ENCODE data around the gene DPF1. TPM values are rescaled to one million over a fixed set of nuclear protein-coding genes. Genes with fewer than 3 reads are reported as not detected.

Gene DPF1
- total and polyA plus RNA-seq, 2 donors from 2014 or later = not detected

- no peak for TF ChIP-seq CTCF (IDR thresholded peaks at IDR 0.05; ENCODE audit: borderline replicate concordance, extremely low read depth, insufficient read depth)
- Histone ChIP-seq H3K9ac (ENCODE audit: low read length in 3 of 3) (no peak overlapping the region), H3K4me3 (ENCODE audit: low read length in 3 of 3) (no peak overlapping the region), H3K4me1 (ENCODE audit: control insufficient read depth in 2 of 3, insufficient read depth in 2 of 3, low read depth in 1 of 3, low read length in 3 of 3) (no peaks in the 10 kb centered on the region), H3K27ac (ENCODE audit: low read depth in 2 of 2, low read length in 2 of 2) (no peak overlapping the region), H3K9me3 (ENCODE audit: control insufficient read depth in 2 of 3, insufficient read depth in 1 of 3, low read length in 3 of 3) (peaks cover 0 to 7% (median 0%) of the 10 kb centered on the region in 3 donors), H3K36me3 (ENCODE audit: control insufficient read depth in 2 of 3, insufficient read depth in 3 of 3, low read length in 3 of 3) (peaks cover 3 to 32% (median 20%) of the 10 kb centered on the region in 3 donors), H3K27me3 (ENCODE audit: control insufficient read depth, insufficient read depth, low read length) (no peaks in the 10 kb centered on the region)
- FAIRE-seq (no peak), DNase-seq (no peak)
- intact Hi-C loops (cut with DNase I) = no loop called here
These were observed 59.5 kb downstream of the DPF1 start for GRCh38 chr19:38164526-38164925.

- DNase-seq = no peak
- FAIRE-seq = no peak
- H3K9me3 ChIP-seq (ENCODE audit: control insufficient read depth in 2 of 3, insufficient read depth in 1 of 3, low read length in 3 of 3) = peaks cover 0 to 7% (median 0%) of the 10 kb centered on the region in 3 donors
- H3K4me1 ChIP-seq (ENCODE audit: control insufficient read depth in 2 of 3, insufficient read depth in 2 of 3, low read depth in 1 of 3, low read length in 3 of 3) = no peaks in the 10 kb centered on the region
- TF ChIP-seq CTCF (IDR thresholded peaks at IDR 0.05; ENCODE audit: borderline replicate concordance, extremely low read depth, insufficient read depth) = no peak
- H3K36me3 ChIP-seq (ENCODE audit: control insufficient read depth in 2 of 3, insufficient read depth in 3 of 3, low read length in 3 of 3) = peaks cover 3 to 32% (median 16%) of the 10 kb centered on the region in 3 donors
- H3K27ac ChIP-seq (ENCODE audit: low read depth in 2 of 2, low read length in 2 of 2) = no peak overlapping the region
- intact Hi-C loops (cut with DNase I) = no loop called here
- H3K9ac ChIP-seq (ENCODE audit: low read length in 3 of 3) = no peak overlapping the region
- no peaks in the 10 kb centered on the region for H3K27me3 ChIP-seq (ENCODE audit: control insufficient read depth, insufficient read depth, low read length)
- no peak overlapping the region for H3K4me3 ChIP-seq (ENCODE audit: low read length in 3 of 3)
These were observed 60.4 kb downstream of the DPF1 start for GRCh38 chr19:38163419-38164290.

DNA sequence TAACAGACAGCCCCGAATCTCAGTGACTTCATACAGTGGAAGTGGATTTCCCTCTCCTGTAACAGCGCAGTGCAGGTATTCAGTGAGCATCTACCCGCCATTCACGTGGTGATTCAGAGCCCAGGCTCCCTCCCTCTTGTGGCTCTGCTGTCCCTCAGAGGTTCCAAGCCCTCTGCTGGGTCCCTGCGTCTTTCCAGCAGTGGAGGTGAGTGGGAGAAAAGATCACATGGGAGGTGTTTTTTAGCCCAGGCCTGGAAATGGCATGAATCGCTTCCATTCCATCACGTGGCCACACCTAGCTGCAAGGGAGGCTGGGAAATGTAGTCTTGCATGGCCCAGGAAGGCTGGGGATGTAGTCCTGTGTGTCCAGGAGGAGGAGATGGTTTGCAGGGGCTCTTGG, 61.4 kb downstream of the DPF1 start:
- no peak overlapping the region for H3K4me3 ChIP-seq (ENCODE audit: low read length in 3 of 3)
- intact Hi-C loops (cut with DNase I) = no loop called here
- no peak for FAIRE-seq
- no peak overlapping the region for H3K9ac ChIP-seq (ENCODE audit: low read length in 3 of 3)
- no peak for TF ChIP-seq CTCF (IDR thresholded peaks at IDR 0.05; ENCODE audit: borderline replicate concordance, extremely low read depth, insufficient read depth)
- no peak for DNase-seq
- H3K4me1 ChIP-seq (ENCODE audit: control insufficient read depth in 2 of 3, insufficient read depth in 2 of 3, low read depth in 1 of 3, low read length in 3 of 3) = no peaks in the 10 kb centered on the region
- H3K36me3 ChIP-seq (ENCODE audit: control insufficient read depth in 2 of 3, insufficient read depth in 3 of 3, low read length in 3 of 3) = peaks cover 3 to 30% (median 15%) of the 10 kb centered on the region in 3 donors
- peaks cover 0 to 7% (median 0%) of the 10 kb centered on the region in 3 donors for H3K9me3 ChIP-seq (ENCODE audit: control insufficient read depth in 2 of 3, insufficient read depth in 1 of 3, low read length in 3 of 3)
- H3K27ac ChIP-seq (ENCODE audit: low read depth in 2 of 2, low read length in 2 of 2) = no peak overlapping the region
- no peaks in the 10 kb centered on the region for H3K27me3 ChIP-seq (ENCODE audit: control insufficient read depth, insufficient read depth, low read length)
